Activated CD8-positive, alpha-beta T cell treated with anti-CD3 and anti-CD28 coated beads for 36 hours (primary cell): ENCODE results near the gene TMEM150B. TPM values are rescaled to one million over a fixed set of nuclear protein-coding genes. Genes with fewer than 3 reads are reported as not detected.

ENCODE experiments used
- ATAC-seq: fragments of 200-7000 bp; cut with Tn5 transposase; one replicate; pipeline ENCODE4 v1.10.0; 2021; ENCODE audit warnings: mild to moderate bottlenecking, moderate library complexity
- CTCF ChIA-PET: fragments of 350-600 bp; sonication (Branson Sonifier 250); formaldehyde crosslinking; loops from one replicate; lab custom pipeline; 2021; ENCODE audit warnings: antibody characterized with exemption; lab: Charles Lee
- POLR2A ChIA-PET: fragments of 350-600 bp; sonication (Branson Sonifier 250); formaldehyde crosslinking; loops from one replicate; lab custom pipeline; 2021; ENCODE audit warnings: antibody characterized with exemption; lab: Charles Lee
- DNase-seq: peaks from one replicate; pipeline ENCODE4 v3.0.0-alpha.2; 2020
- H3K27ac Mint-ChIP-seq: one replicate; pipeline ENCODE4 v1.8.0; 2021; ENCODE audit warnings: mild to moderate bottlenecking, mixed read lengths
- H3K27me3 Mint-ChIP-seq: one replicate; pipeline ENCODE4 v1.8.0; 2021; ENCODE audit warnings: mixed read lengths
- H3K36me3 Mint-ChIP-seq: one replicate; pipeline ENCODE4 v1.8.0; 2021; ENCODE audit warnings: low read depth, mixed read lengths
- H3K4me1 Mint-ChIP-seq: one replicate; pipeline ENCODE4 v1.8.0; 2021; ENCODE audit warnings: low read depth, mixed read lengths
- H3K4me3 Mint-ChIP-seq: one replicate; pipeline ENCODE4 v1.8.0; 2021; ENCODE audit warnings: mild to moderate bottlenecking, moderate library complexity, mixed read lengths
- H3K9me3 Mint-ChIP-seq: one replicate; pipeline ENCODE4 v1.8.0; 2021; ENCODE audit warnings: mixed read lengths
- intact Hi-C: fragments of 100-400 bp; cut with micrococcal nuclease; formaldehyde crosslinking; loops from one replicate; pipeline ENCODE4 v1.10.0; 2022
- total RNA-seq, 2 experiments: library from RNA; stranded (reverse); gene quantifications; one replicate each; pipeline ENCODE4 v1.2.3, GENCODE V29; 2021
- TF ChIP-seq, protein P1 (sequence below): fragments of 200-600 bp; IDR thresholded peaks from one replicate; pipeline ENCODE4 v1.8.0; 2022; ENCODE audit warnings: antibody characterized with exemption, mild to moderate bottlenecking

TMEM150B gene
- total RNA-seq, 2 experiments from 2014 or later: not detected

- ATAC-seq: no peak
- ChIA-PET POLR2A (interaction anchor here (1.0 to 2.3 kb wide), 3 partner anchors 27 to 55 kb away, joined by 4 to 11 read pairs (median 5); partner anchors contain the start of gene KMT5C), CTCF (interaction anchor here (0.8 kb wide), 2 partner anchors 18 to 135 kb away, joined by 3 to 4 read pairs; no protein-coding TSS in a partner anchor)
- TF ChIP-seq, protein P1, sequence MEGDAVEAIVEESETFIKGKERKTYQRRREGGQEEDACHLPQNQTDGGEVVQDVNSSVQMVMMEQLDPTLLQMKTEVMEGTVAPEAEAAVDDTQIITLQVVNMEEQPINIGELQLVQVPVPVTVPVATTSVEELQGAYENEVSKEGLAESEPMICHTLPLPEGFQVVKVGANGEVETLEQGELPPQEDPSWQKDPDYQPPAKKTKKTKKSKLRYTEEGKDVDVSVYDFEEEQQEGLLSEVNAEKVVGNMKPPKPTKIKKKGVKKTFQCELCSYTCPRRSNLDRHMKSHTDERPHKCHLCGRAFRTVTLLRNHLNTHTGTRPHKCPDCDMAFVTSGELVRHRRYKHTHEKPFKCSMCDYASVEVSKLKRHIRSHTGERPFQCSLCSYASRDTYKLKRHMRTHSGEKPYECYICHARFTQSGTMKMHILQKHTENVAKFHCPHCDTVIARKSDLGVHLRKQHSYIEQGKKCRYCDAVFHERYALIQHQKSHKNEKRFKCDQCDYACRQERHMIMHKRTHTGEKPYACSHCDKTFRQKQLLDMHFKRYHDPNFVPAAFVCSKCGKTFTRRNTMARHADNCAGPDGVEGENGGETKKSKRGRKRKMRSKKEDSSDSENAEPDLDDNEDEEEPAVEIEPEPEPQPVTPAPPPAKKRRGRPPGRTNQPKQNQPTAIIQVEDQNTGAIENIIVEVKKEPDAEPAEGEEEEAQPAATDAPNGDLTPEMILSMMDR: no peak
- Mint-ChIP-seq H3K4me1 (peaks cover 19% of the 10 kb centered on the region), H3K4me3 (peak within 1 kb of the TSS; percentile 31), H3K36me3 (peaks cover 2% of the 10 kb centered on the region), H3K27me3 (no peaks in the 10 kb centered on the region), H3K9me3 (no peaks in the 10 kb centered on the region), H3K27ac (peak within 1 kb of the TSS; percentile 71)
- DNase-seq: peak; percentile 64
- intact Hi-C loops: no loop called here
Measured at GRCh38 chr19:55283548-55284377, 41.4 kb downstream of the TMEM150B start, which contains the start of gene BRSK1. TSS of gene BRSK1 (plus strand) at chr19:55283997. CDS start at chr19:55284443, 446 bp downstream.

GRCh38 chr19:55279770-55280643 lies 45.1 kb downstream of the TMEM150B start, which contains the start of gene HSPBP1:
TSS of gene HSPBP1 (minus strand) at chr19:55280110. CDS start at chr19:55279608, 502 bp downstream.
- peak within 1 kb of the TSS; percentile 92 for H3K4me3 Mint-ChIP-seq

DNA sequence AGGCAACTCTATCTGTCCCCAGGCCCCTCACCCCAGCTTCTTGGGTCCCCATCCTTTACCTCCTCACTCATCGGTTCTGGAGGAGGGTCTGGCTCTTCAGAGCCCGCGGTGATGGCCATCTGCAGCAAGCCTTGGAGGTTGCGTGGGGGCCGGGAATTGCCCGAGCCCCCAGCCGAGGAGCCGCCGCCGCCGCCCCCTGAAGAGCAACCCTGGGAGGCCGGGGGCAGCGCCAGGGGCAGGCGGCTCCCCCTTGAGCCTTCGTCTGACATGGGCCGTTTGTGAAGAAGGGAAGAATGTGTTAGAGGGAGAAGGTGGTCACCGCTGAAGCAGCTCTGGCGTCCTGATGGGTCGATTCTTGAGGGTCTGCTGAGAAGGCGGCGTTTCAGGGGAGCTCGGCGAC lies 45.8 kb downstream of the TMEM150B start:
- intact Hi-C loops: no loop called here
- peaks cover 6% of the 10 kb centered on the region for H3K36me3 Mint-ChIP-seq
- no peak for ATAC-seq
- TF ChIP-seq, protein P1: no peak
- peaks cover 29% of the 10 kb centered on the region for H3K4me1 Mint-ChIP-seq
- CTCF ChIA-PET: interaction anchor here (1.5 to 2.0 kb wide), 2 partner anchors 22 to 138 kb away, joined by 4 to 9 read pairs; no protein-coding TSS in a partner anchor
- DNase-seq: no peak
- H3K4me3 Mint-ChIP-seq: peak overlapping the region; percentile 92
- no peaks in the 10 kb centered on the region for H3K9me3 Mint-ChIP-seq
- H3K27ac Mint-ChIP-seq: peak overlapping the region; percentile 97
- H3K27me3 Mint-ChIP-seq: no peaks in the 10 kb centered on the region
- POLR2A ChIA-PET: interaction anchor here (1.0 to 6.5 kb wide), 5 partner anchors 8 to 128 kb away, joined by 3 to 54 read pairs (median 5); partner anchors contain the start of genes PPP6R1 and UBE2S

More at GRCh38 chr19:55279770-55280643, 45.1 kb downstream of the TMEM150B start, which contains the start of gene HSPBP1:
- intact Hi-C loops: no loop called here
- Mint-ChIP-seq H3K27ac (peak within 1 kb of the TSS; percentile 97), H3K27me3 (no peaks in the 10 kb centered on the region), H3K36me3 (peaks cover 4% of the 10 kb centered on the region), H3K4me1 (peaks cover 29% of the 10 kb centered on the region), H3K9me3 (no peaks in the 10 kb centered on the region)
- ChIA-PET POLR2A (interaction anchor here (0.6 to 6.5 kb wide), 11 partner anchors 9 to 230 kb away, joined by 3 to 54 read pairs (median 4); partner anchors contain the start of genes PPP6R1 and UBE2S), CTCF (interaction anchor here (0.9 to 2.0 kb wide), 5 partner anchors 12 to 139 kb away, joined by 3 to 12 read pairs (median 4); partner anchors contain the start of gene KMT5C)
- TF ChIP-seq, protein P1: no peak
- ATAC-seq: peak; percentile 95
- DNase-seq: peak; percentile 98

- no peaks in the 10 kb centered on the region for H3K9me3 Mint-ChIP-seq
- CTCF ChIA-PET: interaction anchor here (0.7 to 1.5 kb wide), 3 partner anchors 19 to 139 kb away, joined by 3 read pairs; partner anchors contain the start of gene PPP6R1
- peaks cover 27% of the 10 kb centered on the region for H3K4me1 Mint-ChIP-seq
- ATAC-seq (no peak), DNase-seq (no peak)
- H3K27me3 Mint-ChIP-seq: no peaks in the 10 kb centered on the region
- intact Hi-C loops: no loop called here
- peaks cover 8% of the 10 kb centered on the region for H3K36me3 Mint-ChIP-seq
- POLR2A ChIA-PET: interaction anchor here (1.1 to 6.5 kb wide), 2 partner anchors 15 to 18 kb away, joined by 3 to 54 read pairs; partner anchors contain the start of gene PPP6R1
- H3K4me3 Mint-ChIP-seq: peak overlapping the region; percentile 92
- TF ChIP-seq, protein P1: no peak
- no peak overlapping the region for H3K27ac Mint-ChIP-seq
Measured at GRCh38 chr19:55278391-55279135, 46.6 kb downstream of the TMEM150B start.
